HCT116 (cell line): ENCODE measurements around the gene SP4. TPM values are rescaled to one million over a fixed set of nuclear protein-coding genes. Genes with fewer than 3 reads are reported as not detected.

Experiments
- ATAC-seq: fragments of 200-7000 bp; cut with Tn5 transposase; 2 replicates; pipeline ENCODE4 v1.9.1; 2020; ENCODE audit warnings: mild to moderate bottlenecking, moderate library complexity
- BruUV-seq: library from RNA; stranded (reverse); fragments of 400-500 nt; replicated peaks from 2 replicates; lab custom pipeline; 2021; lab: Mats Ljungman, UMichigan
- CTCF ChIA-PET: fragments of 300-600 bp; sonication (Branson Sonifier 250); formaldehyde crosslinking; loops from one replicate; lab custom pipeline; 2021; ENCODE audit warnings: antibody characterized with exemption; lab: Charles Lee
- POLR2A ChIA-PET: fragments of 300-600, 350-600 bp; sonication (Branson Sonifier 250); formaldehyde crosslinking; loops from one replicate; lab custom pipeline; 2021; ENCODE audit warnings: antibody characterized with exemption; lab: Charles Lee
- RAD21 ChIA-PET, 2 experiments: fragments of 300-600 bp; sonication (Branson Sonifier 250); formaldehyde crosslinking; loops; one replicate each; lab custom pipeline; 2023; ENCODE audit warnings: low total read pairs in 2 of 2; ENCODE audit not compliant: uncharacterized antibody in 2 of 2, unreplicated experiment in 2 of 2, low non-redundant PET in 1 of 2; lab: Charles Lee
- DNase-seq: peaks from one replicate; pipeline ENCODE4 v3.0.0-alpha.2; 2010; ENCODE audit warnings: low read depth, low spot score
- H2AFZ ChIP-seq: fragments of 200-600 bp; shearing (Covaris generic), sonication (generic); 2 replicates; pipeline ENCODE4 v1.6.1; 2017; ENCODE audit warnings: low read depth, mixed run types, mixed read lengths, antibody characterized with exemption, low read length; ENCODE audit not compliant: poor library complexity, severe bottlenecking
- H3K27ac ChIP-seq: 2 replicates; pipeline ENCODE4 v1.5.1; 2012; ENCODE audit warnings: low read depth, low read length
- H3K27me3 ChIP-seq: fragments of 200-600 bp; sonication (generic); 2 replicates; pipeline ENCODE4 v1.6.1; 2016; ENCODE audit warnings: mixed run types, low read length, mixed read lengths; ENCODE audit not compliant: insufficient read depth
- H3K36me3 ChIP-seq, 2 experiments: fragments of 200-500 bp in 1 of 2; fragments of 200-600 bp in 1 of 2; sonication (Bioruptor generic) in 1 of 2; sonication (generic) in 1 of 2; 2 replicates each; pipeline versions ENCODE4 v1.5.1 to v1.6.1; 2014 to 2016; ENCODE audit warnings: low read length in 2 of 2, inconsistent platforms in 1 of 2, mixed read lengths in 1 of 2, mixed run types in 1 of 2; ENCODE audit not compliant: insufficient read depth in 2 of 2, control insufficient read depth in 1 of 2
- H3K4me1 ChIP-seq, 2 experiments: fragments of 200-600 bp in 1 of 2; sonication (generic) in 1 of 2; 2 replicates each; pipeline versions ENCODE4 v1.5.1 to v1.6.1; 2012 to 2017; ENCODE audit warnings: low read length in 2 of 2, inconsistent platforms in 1 of 2, mild to moderate bottlenecking in 1 of 2, mixed read lengths in 1 of 2, mixed run types in 1 of 2, moderate library complexity in 1 of 2; ENCODE audit not compliant: insufficient read depth in 2 of 2, control insufficient read depth in 1 of 2
- H3K4me2 ChIP-seq: fragments of 200-600 bp; sonication (generic); 2 replicates; pipeline ENCODE4 v1.6.1; 2017; ENCODE audit warnings: mixed run types, low read length, mixed read lengths
- H3K4me3 ChIP-seq, 2 experiments: fragments of 200-600 bp in 1 of 2; sonication (generic) in 1 of 2; replicated peaks in 1 of 2; 2 replicates each; pipeline ENCODE4 v1.5.1; 2011 to 2016; ENCODE audit warnings: low read length in 2 of 2, control low read depth in 1 of 2, low read depth in 1 of 2, mild to moderate bottlenecking in 1 of 2, mixed read lengths in 1 of 2, mixed run types in 1 of 2
- H3K79me2 ChIP-seq: fragments of 200-600 bp; sonication (generic); 2 replicates; pipeline ENCODE4 v1.6.1; 2017; ENCODE audit warnings: mild to moderate bottlenecking, mixed run types, low read length, moderate library complexity, mixed read lengths; ENCODE audit not compliant: insufficient read depth
- H3K9ac ChIP-seq: fragments of 200-600 bp; sonication (generic); 2 replicates; pipeline ENCODE4 v1.6.1; 2016; ENCODE audit warnings: low read length, mixed read lengths
- H3K9me2 ChIP-seq: fragments of 200-600 bp; sonication (generic), shearing (Covaris generic); 2 replicates; pipeline ENCODE4 v1.6.1; 2017; ENCODE audit warnings: mixed run types, mild to moderate bottlenecking, moderate library complexity; ENCODE audit not compliant: insufficient read depth
- H3K9me3 ChIP-seq, 2 experiments: fragments of 200-500 bp in 1 of 2; fragments of 200-600 bp in 1 of 2; sonication (Bioruptor generic) in 1 of 2; sonication (generic) in 1 of 2; 2 replicates each; pipeline ENCODE4 v1.6.1; 2014 to 2017; ENCODE audit warnings: low read length in 2 of 2, mixed read lengths in 2 of 2, inconsistent platforms in 1 of 2, low read depth in 1 of 2, mild to moderate bottlenecking in 1 of 2, mixed run types in 1 of 2, moderate library complexity in 1 of 2; ENCODE audit not compliant: control insufficient read depth in 1 of 2, insufficient read depth in 1 of 2
- H4K20me1 ChIP-seq: fragments of 200-600 bp; sonication (generic), shearing (Covaris generic); 2 replicates; pipeline ENCODE4 v1.6.1; 2017; ENCODE audit warnings: mixed run types, mild to moderate bottlenecking, moderate library complexity; ENCODE audit not compliant: insufficient read depth
- ATF3 ChIP-seq: IDR thresholded peaks from 2 replicates; pipeline ENCODE4 v1.6.1; 2012
- EGR1 ChIP-seq: IDR thresholded peaks from 2 replicates; pipeline ENCODE4 v1.6.1; 2012; ENCODE audit warnings: low read depth
- ELF1 ChIP-seq: IDR thresholded peaks from 2 replicates; pipeline ENCODE4 v1.6.1; 2012; ENCODE audit warnings: low read depth, borderline replicate concordance
- EZH2 ChIP-seq: fragments of 200-600 bp; sonication (generic); IDR thresholded peaks from 2 replicates; pipeline ENCODE4 v1.6.1; 2017; ENCODE audit warnings: antibody characterized with exemption, mixed run types
- EZH2phosphoT487 ChIP-seq: fragments of 200-600 bp; IDR thresholded peaks from 2 replicates; pipeline ENCODE4 v1.6.1; 2018; ENCODE audit warnings: antibody characterized with exemption, borderline replicate concordance
- POLR2A ChIP-seq: IDR thresholded peaks from 2 replicates; pipeline ENCODE4 v1.7.0; 2011; ENCODE audit warnings: borderline replicate concordance; ENCODE audit not compliant: insufficient read depth, insufficient read length; ENCODE audit errors: extremely low read depth
- POLR2AphosphoS5 ChIP-seq: IDR thresholded peaks from 2 replicates; pipeline ENCODE4 v1.6.1; 2011; ENCODE audit warnings: mild to moderate bottlenecking, low read depth, low read length, moderate library complexity
- RAD21 ChIP-seq: IDR thresholded peaks from 2 replicates; pipeline ENCODE4 v1.6.1; 2012; ENCODE audit warnings: low read depth, mild to moderate bottlenecking
- SP1 ChIP-seq: IDR thresholded peaks from 2 replicates; pipeline ENCODE4 v1.6.1; 2012; ENCODE audit warnings: low read depth
- SRF ChIP-seq: IDR thresholded peaks from 2 replicates; pipeline ENCODE4 v1.6.1; 2012; ENCODE audit warnings: low read depth
- ZBTB33 ChIP-seq: IDR thresholded peaks from 2 replicates; pipeline ENCODE4 v1.6.1; 2011; ENCODE audit warnings: mild to moderate bottlenecking, low read length, moderate library complexity; ENCODE audit not compliant: insufficient replicate concordance; ENCODE audit errors: extremely low read depth
- ZNF274 ChIP-seq: fragments of 200-500 bp; sonication (Bioruptor generic); IDR thresholded peaks from 2 replicates; pipeline ENCODE4 v1.6.1; 2014; ENCODE audit warnings: mild to moderate bottlenecking, low read depth, low read length, inconsistent platforms
- intact Hi-C: fragments of 100-400 bp; cut with micrococcal nuclease; formaldehyde crosslinking; loops from 2 replicates; pipeline ENCODE4 v1.10.0; 2022
- total RNA-seq: library from RNA; stranded (reverse); gene quantifications from one replicate; pipeline ENCODE4 v1.2.1, GENCODE V29; 2021; ENCODE audit not compliant: unreplicated experiment

Gene SP4
- total RNA-seq, 1 experiment from 2014 or later: 7.6 TPM

GRCh38 chr7:21544303-21544656 is 116.4 kb downstream of the SP4 start:
- H4K20me1 ChIP-seq: no peaks in the 10 kb centered on the region
- no peaks in the 10 kb centered on the region for H3K9me3 ChIP-seq
- intact Hi-C loops: no loop called here
- DNase-seq: no peak
- no peak overlapping the region for H3K4me2 ChIP-seq
- H3K36me3 ChIP-seq: no peaks in the 10 kb centered on the region
- no peaks in the 10 kb centered on the region for H3K79me2 ChIP-seq
- H2AFZ ChIP-seq: no peak overlapping the region
- H3K9ac ChIP-seq: no peak overlapping the region
- RAD21 ChIA-PET: no interaction called here
- POLR2A ChIA-PET: no interaction called here
- no peaks in the 10 kb centered on the region for H3K9me2 ChIP-seq
- no peak for ATAC-seq
- H3K27ac ChIP-seq: no peak overlapping the region
- CTCF ChIA-PET: no interaction called here
- H3K4me3 ChIP-seq: no peak overlapping the region
- TF ChIP-seq ZNF274: no peak
- TF ChIP-seq ATF3: no peak
- TF ChIP-seq EGR1: no peak
- TF ChIP-seq ZBTB33: no peak
- TF ChIP-seq RAD21: no peak
- TF ChIP-seq SRF: no peak
- TF ChIP-seq POLR2AphosphoS5: no peak
- no peak for TF ChIP-seq SP1
- no peak for TF ChIP-seq EZH2
- TF ChIP-seq EZH2phosphoT487: no peak
- no peak for TF ChIP-seq POLR2A
- TF ChIP-seq ELF1: no peak
- no peaks in the 10 kb centered on the region for H3K27me3 ChIP-seq
- BruUV-seq: no TSS peak
- no peaks in the 10 kb centered on the region for H3K4me1 ChIP-seq
